CD4-positive, alpha-beta T cell treated with Interferon alpha-2 for 1 hour (primary cell): Measurements from ENCODE around the gene MLLT3.
A peak's percentile ranks its signal among the peaks of the same experiment; 100 is the strongest.

Experiments
- DNase-seq, 2 donors: peaks; one replicate each; pipeline ENCODE4 v3.0.0-alpha.2; 2020 to 2022

The MLLT3 gene

DNA sequence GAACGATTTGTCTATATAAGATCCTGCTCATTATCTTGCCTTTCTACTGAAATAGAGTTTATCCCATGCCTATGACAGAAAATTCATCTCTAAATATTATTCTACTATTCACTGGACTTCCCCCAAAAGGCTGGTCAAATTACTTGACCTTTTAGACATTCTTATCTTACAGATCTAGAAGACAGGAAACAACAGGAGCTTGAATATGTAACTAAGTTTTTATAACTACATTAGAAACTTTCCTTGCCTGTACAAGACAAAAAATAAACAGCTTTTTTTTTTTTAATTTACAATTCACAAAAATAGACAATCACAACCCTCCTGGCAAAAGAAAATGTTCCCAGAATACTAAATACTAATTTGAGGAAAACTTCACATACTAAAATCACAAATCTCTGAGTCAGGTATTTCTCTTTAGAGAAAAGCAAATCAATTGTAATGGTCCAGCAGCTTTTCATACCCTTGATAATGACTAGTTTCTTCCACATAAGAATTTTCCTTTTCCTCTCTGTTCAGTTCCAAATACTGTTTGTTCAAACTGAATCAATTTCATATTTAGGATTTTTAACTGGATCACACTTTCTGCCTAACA lies 68.6 kb downstream of the MLLT3 start:
- no peak for DNase-seq

- DNase-seq: peak in 1 of 2 donors; percentile 8
Measured at GRCh38 chr9:20552874-20553557, 69.3 kb downstream of the MLLT3 start.

- no peak for DNase-seq
Measured at GRCh38 chr9:20551835-20552234, 70.5 kb downstream of the MLLT3 start.

- no peak for DNase-seq
Measured at GRCh38 chr9:20551236-20551635, 71.1 kb downstream of the MLLT3 start.

GRCh38 chr9:20550326-20550725 lies 72.0 kb downstream of the MLLT3 start:
- DNase-seq: no peak

DNA sequence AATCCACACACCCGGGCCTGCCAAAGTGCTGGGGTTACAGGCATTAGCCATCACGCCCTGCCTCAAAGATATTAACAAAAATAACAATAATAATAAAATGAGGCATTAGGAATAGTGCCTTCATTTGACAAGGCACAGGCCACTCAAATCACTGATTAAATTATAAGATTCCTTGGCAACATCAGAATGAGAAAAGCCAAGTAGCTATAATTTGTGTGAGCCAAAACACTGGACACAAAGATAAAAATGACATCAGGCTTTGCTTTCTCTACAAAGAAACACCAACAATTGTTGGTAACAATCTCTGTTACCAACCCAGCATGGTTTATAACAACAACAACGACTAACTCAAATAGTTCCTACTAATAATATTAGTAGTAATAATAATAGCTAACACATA lies 73.2 kb downstream of the MLLT3 start:
- DNase-seq: no peak

DNA sequence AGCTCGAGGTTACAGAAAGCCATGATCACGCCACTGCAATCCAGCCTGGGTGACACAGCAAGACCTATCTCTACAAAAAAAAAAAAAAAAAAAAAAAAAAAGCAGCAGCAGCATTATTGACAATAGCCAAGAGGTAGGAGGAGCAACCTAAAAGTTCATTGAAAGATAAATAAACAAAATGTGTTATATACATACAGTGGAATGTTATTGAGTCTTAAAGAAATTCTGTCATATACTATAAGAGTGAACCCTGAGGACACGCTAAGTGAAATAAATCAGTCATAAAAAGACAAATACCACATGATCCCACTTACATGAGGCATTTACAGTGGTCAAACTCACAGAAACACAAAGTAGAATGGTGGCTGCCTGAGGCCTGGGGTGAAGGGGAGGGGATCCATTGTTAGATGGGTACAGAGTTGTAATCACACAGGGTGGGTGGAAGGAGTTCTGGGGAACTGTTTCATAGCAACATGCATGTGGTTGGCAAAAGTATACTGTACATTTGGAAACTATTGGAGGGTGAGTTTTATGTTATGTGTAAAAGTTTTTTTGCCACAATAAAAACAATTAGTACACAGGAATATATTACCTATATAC lies 77.2 kb downstream of the MLLT3 start:
- DNase-seq: no peak

DNA sequence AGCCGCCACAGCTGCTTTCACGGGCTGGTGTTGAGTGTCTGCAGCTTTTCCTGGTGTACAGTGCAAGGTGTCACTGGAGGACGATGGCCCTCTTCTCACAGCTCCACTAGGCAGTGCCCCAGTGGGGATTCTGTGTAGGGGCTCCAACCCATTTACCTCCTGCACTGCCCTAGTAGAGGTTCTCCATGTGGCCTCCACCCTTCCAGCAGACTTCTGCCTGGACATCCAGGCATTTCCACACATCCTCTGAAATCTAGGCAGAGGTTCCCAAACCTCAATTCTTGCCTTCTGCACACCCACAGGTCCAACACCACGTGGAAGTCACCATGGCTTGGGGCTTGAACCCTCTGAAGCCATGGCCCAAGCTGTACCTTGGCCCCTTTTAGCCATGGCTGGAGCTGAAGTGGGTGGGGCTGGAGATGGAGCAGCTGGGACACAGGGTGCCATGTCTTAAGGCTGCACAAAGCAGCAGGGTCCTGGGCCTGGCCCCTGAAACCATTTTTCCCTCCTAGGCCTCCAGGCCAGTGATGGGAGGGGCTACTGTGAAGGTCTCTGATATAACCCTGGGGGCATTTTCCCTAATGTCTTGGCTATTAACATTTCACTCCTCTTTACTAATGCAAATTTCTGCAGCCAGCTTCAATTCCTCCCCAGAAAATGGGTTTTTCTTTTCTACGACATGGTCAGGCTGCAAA lies 82.0 kb downstream of the MLLT3 start:
- no peak for DNase-seq

GRCh38 chr9:20538956-20539355 lies 83.3 kb downstream of the MLLT3 start:
- DNase-seq: no peak

GRCh38 chr9:20538092-20538491 lies 84.2 kb downstream of the MLLT3 start:
- no peak for DNase-seq

- DNase-seq: no peak
Measured at GRCh38 chr9:20537294-20537693, 85.0 kb downstream of the MLLT3 start.

GRCh38 chr9:20532584-20532983 lies 89.7 kb downstream of the MLLT3 start:
- no peak for DNase-seq

DNA sequence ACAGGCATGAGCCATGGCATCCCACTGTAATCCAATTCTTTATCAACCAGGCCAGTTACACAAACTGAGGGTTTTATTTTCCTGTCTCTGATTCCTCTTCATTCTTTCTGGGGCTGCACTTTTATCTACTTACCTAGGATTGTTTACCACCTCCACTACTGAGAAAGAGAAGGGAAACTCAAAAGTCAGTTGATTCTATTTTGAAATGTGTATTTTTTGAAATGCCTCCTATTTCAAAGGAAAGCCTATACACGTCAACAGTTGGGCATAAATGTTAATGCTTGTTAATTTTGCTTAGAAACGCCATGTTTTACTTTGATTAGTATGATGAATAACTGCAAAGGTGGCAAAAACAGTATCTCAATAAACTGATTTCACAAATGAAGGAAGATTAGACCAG lies 92.5 kb downstream of the MLLT3 start:
- no peak for DNase-seq

DNA sequence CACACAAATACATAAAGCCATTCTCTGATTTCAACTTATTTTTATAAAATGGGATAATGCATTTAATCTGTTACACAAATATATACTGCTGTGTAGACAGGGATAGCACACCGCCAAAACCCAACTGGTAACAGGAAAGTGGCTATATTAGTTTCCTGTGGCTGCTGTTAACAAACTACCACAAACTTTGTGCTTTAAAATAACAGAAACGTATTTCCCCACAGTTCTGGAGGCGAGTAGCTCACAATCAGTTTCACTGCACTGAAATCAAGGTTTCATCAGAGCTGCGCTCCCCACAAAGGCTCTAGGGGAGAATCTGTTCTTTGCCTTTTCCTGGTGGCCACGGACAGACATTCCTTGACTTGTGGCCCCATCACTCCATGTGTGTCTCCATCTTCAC lies 94.0 kb downstream of the MLLT3 start:
- no peak for DNase-seq

GRCh38 chr9:20526500-20527319 lies 95.6 kb downstream of the MLLT3 start:
- DNase-seq: no peak

GRCh38 chr9:20524776-20525175 lies 97.5 kb downstream of the MLLT3 start:
- DNase-seq: no peak

- DNase-seq: no peak
Measured at GRCh38 chr9:20518737-20519136, 103.6 kb downstream of the MLLT3 start.

- no peak for DNase-seq
Measured at GRCh38 chr9:20513126-20513913, 109.0 kb downstream of the MLLT3 start.

- DNase-seq: no peak
Measured at GRCh38 chr9:20512636-20513035, 109.7 kb downstream of the MLLT3 start.

DNA sequence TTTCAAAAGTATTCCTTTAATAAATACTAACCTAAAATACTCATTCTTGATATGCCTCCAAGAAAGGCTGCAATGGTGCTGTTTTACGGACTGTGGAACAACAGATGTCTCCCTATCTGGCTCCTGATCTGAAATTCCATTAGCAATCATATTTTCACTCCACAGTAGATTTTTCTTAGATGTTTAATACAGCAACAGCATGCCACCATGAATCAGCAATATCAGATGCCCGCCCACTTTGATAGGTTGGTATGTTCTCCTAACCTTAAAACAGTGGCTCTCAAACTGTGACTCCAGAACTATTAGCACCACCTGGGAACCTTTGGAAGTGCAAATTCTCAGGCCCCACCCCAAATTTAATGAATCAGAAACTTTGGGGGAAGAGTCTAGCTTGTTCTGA lies 110.2 kb downstream of the MLLT3 start:
- DNase-seq: no peak

- no peak for DNase-seq
Measured at GRCh38 chr9:20511686-20512085, 110.6 kb downstream of the MLLT3 start.

GRCh38 chr9:20509466-20509865 lies 112.8 kb downstream of the MLLT3 start:
- no peak for DNase-seq
